ENCODE measurements around the gene TTLL11. TPM values are rescaled to one million over a fixed set of nuclear protein-coding genes. Genes with fewer than 3 reads are reported as not detected.

Gene TTLL11
- total RNA-seq, 1 experiment from 2014 or later: 2.3 TPM

GRCh38 chr9:122109035-122109813, 16.1 kb upstream of the TTLL11 start:
- H3K4me3 ChIP-seq: no peak overlapping the region
- H3K36me3 ChIP-seq (ENCODE audit: low read depth): no peaks in the 10 kb centered on the region
- H3K4me1 ChIP-seq (replicated peaks; ENCODE audit: insufficient read depth): no peaks in the 10 kb centered on the region
- POLR2A ChIA-PET (ENCODE audit: unreplicated experiment): no interaction called here
- no peaks in the 10 kb centered on the region for H3K9me3 ChIP-seq (ENCODE audit: insufficient read depth, low read depth)
- intact Hi-C loops (cut with micrococcal nuclease; ENCODE audit: unreplicated experiment): no loop called here
- no peak overlapping the region for H2AFZ ChIP-seq
- DNase-seq: no peak
- no peaks in the 10 kb centered on the region for H3K79me2 ChIP-seq (ENCODE audit: low read depth)
- H3F3A ChIP-seq (ENCODE audit: insufficient read depth, low read depth): no peaks in the 10 kb centered on the region
- H3K27me3 ChIP-seq (ENCODE audit: insufficient read depth, low read depth): peaks cover 32% of the 10 kb centered on the region
- no peaks in the 10 kb centered on the region for H3K9me2 ChIP-seq (ENCODE audit: insufficient read depth)
- H4K20me1 ChIP-seq (ENCODE audit: insufficient read depth): no peaks in the 10 kb centered on the region
- no peak for TF ChIP-seq CTCF (conservative IDR thresholded peaks at IDR 0.05)
- no peak for TF ChIP-seq EZH2 (IDR thresholded peaks at IDR 0.05; ENCODE audit: low read depth)
- H3K4me2 ChIP-seq: no peak overlapping the region
- H3K27ac ChIP-seq: no peak overlapping the region
- CTCF ChIA-PET: no interaction called here
- BruUV-seq (replicated peaks): no TSS peak

GRCh38 chr9:122107291-122107805, 14.2 kb upstream of the TTLL11 start:
- intact Hi-C loops (cut with micrococcal nuclease; ENCODE audit: unreplicated experiment): no loop called here
- POLR2A ChIA-PET (ENCODE audit: unreplicated experiment): no interaction called here
- BruUV-seq (replicated peaks): no TSS peak
- H4K20me1 ChIP-seq (ENCODE audit: insufficient read depth): no peaks in the 10 kb centered on the region
- no peaks in the 10 kb centered on the region for H3F3A ChIP-seq (ENCODE audit: insufficient read depth, low read depth)
- H3K27ac ChIP-seq: no peak overlapping the region
- TF ChIP-seq CTCF (conservative IDR thresholded peaks at IDR 0.05) (no peak), EZH2 (IDR thresholded peaks at IDR 0.05; ENCODE audit: low read depth) (no peak)
- no peak overlapping the region for H3K4me2 ChIP-seq
- no peak overlapping the region for H3K4me3 ChIP-seq
- H3K79me2 ChIP-seq (ENCODE audit: low read depth): no peaks in the 10 kb centered on the region
- no peaks in the 10 kb centered on the region for H3K9me2 ChIP-seq (ENCODE audit: insufficient read depth)
- no peaks in the 10 kb centered on the region for H3K9me3 ChIP-seq (ENCODE audit: insufficient read depth, low read depth)
- H2AFZ ChIP-seq: no peak overlapping the region
- peaks cover 16% of the 10 kb centered on the region for H3K27me3 ChIP-seq (ENCODE audit: insufficient read depth, low read depth)
- DNase-seq: no peak
- no peaks in the 10 kb centered on the region for H3K36me3 ChIP-seq (ENCODE audit: low read depth)
- CTCF ChIA-PET: no interaction called here
- no peaks in the 10 kb centered on the region for H3K4me1 ChIP-seq (replicated peaks; ENCODE audit: insufficient read depth)

GRCh38 chr9:122106576-122106975, 13.5 kb upstream of the TTLL11 start:
- Histone ChIP-seq H3K4me3 (no peak overlapping the region), H3F3A (ENCODE audit: insufficient read depth, low read depth) (no peaks in the 10 kb centered on the region), H3K79me2 (ENCODE audit: low read depth) (no peaks in the 10 kb centered on the region), H3K27me3 (ENCODE audit: insufficient read depth, low read depth) (peaks cover 14% of the 10 kb centered on the region), H3K4me1 (replicated peaks; ENCODE audit: insufficient read depth) (no peaks in the 10 kb centered on the region), H3K9me2 (ENCODE audit: insufficient read depth) (no peaks in the 10 kb centered on the region), H3K27ac (no peak overlapping the region), H3K36me3 (ENCODE audit: low read depth) (no peaks in the 10 kb centered on the region), H3K9me3 (ENCODE audit: insufficient read depth, low read depth) (no peaks in the 10 kb centered on the region), H2AFZ (no peak overlapping the region), H3K4me2 (no peak overlapping the region), H4K20me1 (ENCODE audit: insufficient read depth) (no peaks in the 10 kb centered on the region)
- POLR2A ChIA-PET (ENCODE audit: unreplicated experiment): no interaction called here
- DNase-seq: no peak
- no TSS peak for BruUV-seq (replicated peaks)
- TF ChIP-seq EZH2 (IDR thresholded peaks at IDR 0.05; ENCODE audit: low read depth) (no peak), CTCF (conservative IDR thresholded peaks at IDR 0.05) (no peak)
- CTCF ChIA-PET: no interaction called here
- intact Hi-C loops (cut with micrococcal nuclease; ENCODE audit: unreplicated experiment): no loop called here

Measured in PC-9 (cell line).